Measurements from ENCODE around the gene SKOR2. TPM values are rescaled to one million over a fixed set of nuclear protein-coding genes. Genes with fewer than 3 reads are reported as not detected.

SKOR2 gene
- total and polyA plus RNA-seq, 9 donors, result 0.01 TPM; not detected in 8

GRCh38 chr18:47248604-47249313, 2.7 kb downstream of the SKOR2 start:
- Histone ChIP-seq H3K4me3 (no peak overlapping the region), H3K36me3 (no peaks in the 10 kb centered on the region), H3K9me3 (no peaks in the 10 kb centered on the region), H3K27ac (no peak overlapping the region), H3K4me1 (ENCODE audit: insufficient read depth) (peaks cover 2% of the 10 kb centered on the region), H3K27me3 (no peaks in the 10 kb centered on the region)
- 4 to 7% (median 6%) methylated on average over 61 to 62 of the region's 62 CpGs for WGBS, 3 donors
- DNase-seq, result no peak
- intact Hi-C loops (cut with DNase I), result no loop called here
- TF ChIP-seq POLR2A (IDR thresholded peaks at IDR 0.05) (no peak), CTCF (IDR thresholded peaks at IDR 0.05) (no peak), EP300 (IDR thresholded peaks at IDR 0.05) (no peak)

- Histone ChIP-seq H3K27me3 (no peaks in the 10 kb centered on the region), H3K27ac (no peak overlapping the region), H3K9me3 (no peaks in the 10 kb centered on the region), H3K36me3 (no peaks in the 10 kb centered on the region), H3K4me1 (ENCODE audit: insufficient read depth) (peaks cover 2% of the 10 kb centered on the region), H3K4me3 (no peak overlapping the region)
- no peak for TF ChIP-seq EP300 (IDR thresholded peaks at IDR 0.05)
- TF ChIP-seq CTCF (IDR thresholded peaks at IDR 0.05), result no peak
- intact Hi-C loops (cut with DNase I), result no loop called here
- DNase-seq, result no peak
- WGBS, 3 donors, result 2 to 4% (median 3%) methylated on average over 32 to 61 of the region's 61 CpGs
Measured at GRCh38 chr18:47248115-47248603, 3.3 kb downstream of the SKOR2 start.

GRCh38 chr18:47247416-47248114, 3.9 kb downstream of the SKOR2 start:
- Histone ChIP-seq H3K36me3 (no peaks in the 10 kb centered on the region), H3K27me3 (no peaks in the 10 kb centered on the region), H3K4me1 (ENCODE audit: insufficient read depth) (peaks cover 2% of the 10 kb centered on the region), H3K9me3 (no peaks in the 10 kb centered on the region), H3K4me3 (no peak overlapping the region), H3K27ac (no peak overlapping the region)
- TF ChIP-seq CTCF (IDR thresholded peaks at IDR 0.05) (no peak), POLR2A (IDR thresholded peaks at IDR 0.05) (no peak), EP300 (IDR thresholded peaks at IDR 0.05) (no peak)
- intact Hi-C loops (cut with DNase I), result no loop called here
- DNase-seq, result no peak
- WGBS, 3 donors, result 1 to 2% (median 1%) methylated on average over 35 to 90 of the region's 90 CpGs

GRCh38 chr18:47247036-47247415, 4.4 kb downstream of the SKOR2 start:
- no peaks in the 10 kb centered on the region for H3K9me3 ChIP-seq
- no peak for DNase-seq
- H3K27ac ChIP-seq, result no peak overlapping the region
- no peak for TF ChIP-seq CTCF (IDR thresholded peaks at IDR 0.05)
- TF ChIP-seq POLR2A (IDR thresholded peaks at IDR 0.05), result no peak
- TF ChIP-seq EP300 (IDR thresholded peaks at IDR 0.05), result no peak
- 2 to 3% methylated on average over 19 to 47 of the region's 47 CpGs; no CpG with 5 or more reads in 1 of the 3 donors for WGBS, 3 donors
- no peaks in the 10 kb centered on the region for H3K36me3 ChIP-seq
- H3K4me3 ChIP-seq, result no peak overlapping the region
- no peaks in the 10 kb centered on the region for H3K27me3 ChIP-seq
- intact Hi-C loops (cut with DNase I), result no loop called here
- H3K4me1 ChIP-seq (ENCODE audit: insufficient read depth), result peaks cover 2% of the 10 kb centered on the region

Measured in ovary (tissue), 9 donors.